Type B pancreatic cell (in vitro differentiated cells): ENCODE data around the gene ULK4. TPM values are rescaled to one million over a fixed set of nuclear protein-coding genes. Genes with fewer than 3 reads are reported as not detected.

Source experiments
- DNase-seq: peaks from one replicate; pipeline ENCODE4 v3.0.0; 2021; ENCODE audit warnings: mixed read lengths; ENCODE audit not compliant: unreplicated experiment; ENCODE audit errors: extremely low spot score
- H3K27ac Mint-ChIP-seq: 2 replicates; pipeline ENCODE4 v1.8.0; 2021; ENCODE audit warnings: mild to moderate bottlenecking, mixed read lengths
- H3K27me3 Mint-ChIP-seq: 2 replicates; pipeline ENCODE4 v1.8.0; 2021; ENCODE audit warnings: mixed read lengths
- H3K36me3 Mint-ChIP-seq: 2 replicates; pipeline ENCODE4 v1.8.0; 2021; ENCODE audit warnings: mixed read lengths
- H3K4me1 Mint-ChIP-seq: one replicate; pipeline ENCODE4 v1.8.0; 2021; ENCODE audit warnings: mixed read lengths; ENCODE audit not compliant: unreplicated experiment
- H3K4me3 Mint-ChIP-seq: 2 replicates; pipeline ENCODE4 v1.8.0; 2021; ENCODE audit warnings: mild to moderate bottlenecking, mixed read lengths
- H3K9me3 Mint-ChIP-seq: 2 replicates; pipeline ENCODE4 v1.8.0; 2021; ENCODE audit warnings: mixed read lengths
- CTCF ChIP-seq: fragments of 200-600 bp; sonication (generic); conservative IDR thresholded peaks from 2 replicates; pipeline ENCODE4 v1.5.0; 2021; ENCODE audit warnings: antibody characterized with exemption, mild to moderate bottlenecking
- total RNA-seq: library from RNA; stranded (reverse); gene quantifications from 2 replicates; pipeline ENCODE4 v1.2.1, GENCODE V29; 2021; ENCODE audit warnings: low replicate concordance

The ULK4 gene
- total RNA-seq, 1 donor from 2014 or later: 10.7 TPM

- H3K27ac Mint-ChIP-seq: no peak overlapping the region
- no peaks in the 10 kb centered on the region for H3K4me1 Mint-ChIP-seq
- peaks cover 7% of the 10 kb centered on the region for H3K27me3 Mint-ChIP-seq
- no peak for TF ChIP-seq CTCF
- no peak overlapping the region for H3K4me3 Mint-ChIP-seq
- no peaks in the 10 kb centered on the region for H3K9me3 Mint-ChIP-seq
- peaks cover 5% of the 10 kb centered on the region for H3K36me3 Mint-ChIP-seq
- no peak for DNase-seq
Measured at GRCh38 chr3:41598402-41599126, 363.3 kb downstream of the ULK4 start.

- no peak for DNase-seq
- Mint-ChIP-seq H3K9me3 (no peaks in the 10 kb centered on the region), H3K36me3 (peaks cover 5% of the 10 kb centered on the region), H3K27ac (no peak overlapping the region), H3K27me3 (peaks cover 7% of the 10 kb centered on the region), H3K4me1 (no peaks in the 10 kb centered on the region), H3K4me3 (no peak overlapping the region)
- no peak for TF ChIP-seq CTCF
Measured at GRCh38 chr3:41593774-41594173, 368.1 kb downstream of the ULK4 start.

GRCh38 chr3:41592753-41593510, 369.0 kb downstream of the ULK4 start:
- Mint-ChIP-seq H3K27me3 (peaks cover 7% of the 10 kb centered on the region), H3K4me1 (no peaks in the 10 kb centered on the region), H3K9me3 (no peaks in the 10 kb centered on the region), H3K4me3 (no peak overlapping the region), H3K27ac (no peak overlapping the region), H3K36me3 (peaks cover 5% of the 10 kb centered on the region)
- no peak for TF ChIP-seq CTCF
- DNase-seq: no peak

- TF ChIP-seq CTCF: no peak
- Mint-ChIP-seq H3K4me3 (no peak overlapping the region), H3K4me1 (no peaks in the 10 kb centered on the region), H3K9me3 (peaks cover 4% of the 10 kb centered on the region), H3K27me3 (no peaks in the 10 kb centered on the region), H3K27ac (no peak overlapping the region), H3K36me3 (no peaks in the 10 kb centered on the region)
- no peak for DNase-seq
Measured at GRCh38 chr3:41583014-41583413, 378.9 kb downstream of the ULK4 start.

- TF ChIP-seq CTCF: no peak
- Mint-ChIP-seq H3K27me3 (no peaks in the 10 kb centered on the region), H3K36me3 (no peaks in the 10 kb centered on the region), H3K4me1 (peaks cover 3% of the 10 kb centered on the region), H3K9me3 (peaks cover 4% of the 10 kb centered on the region), H3K4me3 (no peak overlapping the region), H3K27ac (no peak overlapping the region)
- DNase-seq: no peak
Measured at GRCh38 chr3:41581700-41582099, 380.2 kb downstream of the ULK4 start.
